Stimulated activated CD8-positive, alpha-beta memory T cell treated with anti-CD3 and anti-CD28 coated beads, Interleukin-2, amount 100 ng/mL, for 48 hours (primary cell): ENCODE data around the gene IFT27.
"Not testable (repeated sequence)": the region's sequence is repeated elsewhere in the genome, so short reads cannot be mapped to it uniquely, and the experiment has no call there.

Experiments
- DNase-seq, 2 donors: peaks; one replicate each; pipeline ENCODE4 v3.0.0-alpha.2; 2020; ENCODE audit warnings: low read depth in 2 of 2

IFT27 gene

GRCh38 chr22:36744413-36744765 is 31.5 kb downstream of the IFT27 start:
- DNase-seq: no peak

DNA sequence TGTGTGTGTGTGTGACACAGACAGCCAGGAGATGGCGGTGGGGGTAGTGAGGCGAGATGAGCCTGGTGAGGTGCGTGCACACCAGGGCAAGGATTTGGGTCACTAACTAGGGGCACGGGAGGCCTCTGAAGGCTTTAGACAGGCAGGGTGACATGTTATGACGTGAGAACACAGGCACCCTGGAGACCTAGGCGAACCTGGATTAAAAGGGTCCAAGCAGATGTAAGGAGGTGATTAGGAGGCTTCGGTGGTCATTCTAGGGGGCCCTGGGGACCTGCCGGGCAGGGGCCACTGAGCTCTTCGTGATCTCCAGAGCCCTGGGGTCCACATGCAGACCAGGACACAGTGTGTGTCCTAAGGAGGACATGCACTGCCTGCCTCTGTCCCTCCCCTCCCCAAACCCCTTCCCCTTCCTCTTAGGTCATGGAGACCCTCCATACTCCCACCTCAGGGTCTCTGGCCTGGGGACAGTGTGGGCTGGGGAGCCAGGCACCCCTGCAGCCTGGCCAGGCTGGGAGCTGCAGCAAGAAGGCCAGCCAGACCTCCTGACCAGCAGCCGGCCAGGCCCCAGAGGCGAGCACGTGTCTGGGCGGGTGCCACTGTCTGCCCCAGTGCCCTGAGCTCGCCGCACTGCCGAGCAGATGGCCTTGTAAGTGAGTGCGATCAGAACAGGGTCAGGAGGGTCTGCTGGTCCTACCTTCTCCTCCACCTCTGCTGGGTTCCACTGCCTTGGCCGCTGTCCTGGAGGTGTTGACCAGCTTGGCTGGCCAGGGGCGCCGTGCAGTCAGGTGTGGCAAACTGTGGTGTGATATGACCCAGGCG is 32.1 kb downstream of the IFT27 start:
- no peak for DNase-seq

DNA sequence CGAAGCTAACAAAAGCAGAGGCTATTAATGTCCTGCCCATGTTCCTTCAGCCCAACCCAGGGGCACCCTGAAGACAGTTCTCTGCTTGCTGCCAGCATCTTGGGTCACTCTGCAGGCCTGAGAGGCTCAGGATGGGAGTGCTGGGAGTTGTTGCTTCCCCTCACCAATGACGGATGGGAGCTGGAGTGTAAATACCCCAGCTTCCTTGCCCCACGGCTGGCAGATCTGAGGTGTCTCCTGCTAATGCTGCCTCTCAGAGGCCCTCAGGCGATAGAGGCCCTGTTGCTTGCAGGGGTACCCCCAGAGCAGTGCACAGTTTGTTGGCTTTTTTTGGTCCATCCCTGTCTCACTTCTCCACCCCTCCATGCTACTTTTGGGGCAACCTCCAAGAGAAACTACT is 32.9 kb downstream of the IFT27 start:
- DNase-seq: no peak

- DNase-seq: no peak
Observed at GRCh38 chr22:36741968-36742367, 34.0 kb downstream of the IFT27 start.

- no peak for DNase-seq
Observed at GRCh38 chr22:36741204-36741793, 34.6 kb downstream of the IFT27 start.

DNA sequence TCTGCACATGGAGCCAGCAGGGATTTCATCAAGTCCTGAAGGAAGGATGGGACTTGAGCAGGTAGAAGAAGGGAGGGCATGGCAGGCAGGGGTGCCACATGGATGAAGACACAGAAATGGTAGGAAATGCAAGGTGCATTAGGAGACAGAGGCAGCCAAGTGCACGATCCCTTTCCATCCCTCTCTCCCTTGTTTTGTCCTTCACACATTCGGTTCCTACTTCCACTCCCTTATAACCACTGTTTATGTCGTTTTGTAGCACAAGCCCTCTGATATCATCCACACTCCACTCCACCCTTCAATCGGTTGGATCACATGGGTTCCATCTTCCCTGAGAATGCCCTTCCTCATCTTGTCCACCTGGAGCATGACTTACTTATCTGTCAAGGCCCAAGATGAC is 35.2 kb downstream of the IFT27 start:
- DNase-seq: no peak

GRCh38 chr22:36739185-36739584 is 36.7 kb downstream of the IFT27 start:
- DNase-seq: no peak

DNA sequence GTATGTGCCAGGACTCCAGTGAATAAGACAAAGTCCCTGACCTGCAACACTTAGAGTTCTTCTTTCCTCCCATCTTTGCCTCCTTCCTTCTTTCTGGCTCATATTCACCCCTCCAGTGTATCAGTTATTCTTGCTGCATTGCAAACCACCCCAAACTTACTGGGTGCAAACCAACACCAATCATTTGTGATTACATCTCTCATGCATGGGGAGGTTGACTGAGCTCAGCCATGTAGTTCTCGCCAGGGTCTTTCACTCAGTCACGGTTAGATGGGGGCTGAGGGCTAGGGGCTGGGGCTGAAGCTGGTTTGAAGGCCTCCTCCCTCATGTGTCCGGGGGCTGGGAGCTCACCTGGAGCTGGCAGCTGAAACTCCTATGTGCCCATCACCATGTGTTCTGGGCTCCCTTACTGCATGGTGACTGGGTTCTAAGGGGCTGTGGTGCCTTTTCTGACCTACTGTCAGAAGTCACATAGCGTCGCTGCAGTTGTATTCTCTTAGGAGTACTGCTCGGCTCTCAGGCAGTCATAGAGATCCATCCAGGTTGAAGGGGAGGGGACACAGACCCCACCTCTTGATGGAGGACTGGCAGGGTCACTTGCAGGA is 37.4 kb downstream of the IFT27 start:
- no peak for DNase-seq

- no peak for DNase-seq
Observed at GRCh38 chr22:36737776-36738175, 38.1 kb downstream of the IFT27 start.

GRCh38 chr22:36736701-36737320 is 39.1 kb downstream of the IFT27 start:
- DNase-seq: no peak

- DNase-seq: no peak
Observed at GRCh38 chr22:36734171-36735058, 41.5 kb downstream of the IFT27 start.

DNA sequence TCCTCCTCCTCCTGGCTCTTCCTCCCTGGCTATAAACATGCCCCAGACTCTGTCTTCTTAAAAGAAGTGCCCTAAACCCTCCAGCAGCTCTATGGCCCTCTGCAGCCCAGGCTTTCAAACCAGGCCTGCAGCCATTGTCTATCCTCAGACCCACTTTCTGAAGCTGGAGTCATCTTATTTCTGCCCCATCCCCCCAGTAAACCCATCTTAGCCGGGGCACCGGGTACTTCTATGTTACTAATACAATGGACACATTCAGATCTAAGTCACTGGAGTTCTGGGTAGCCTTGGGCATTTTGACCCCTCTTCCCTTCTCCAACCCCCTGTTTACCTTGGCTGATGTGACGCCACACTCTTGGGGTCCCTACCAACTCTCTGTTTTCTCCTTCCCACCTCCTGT is 42.6 kb downstream of the IFT27 start:
- DNase-seq: no peak

DNA sequence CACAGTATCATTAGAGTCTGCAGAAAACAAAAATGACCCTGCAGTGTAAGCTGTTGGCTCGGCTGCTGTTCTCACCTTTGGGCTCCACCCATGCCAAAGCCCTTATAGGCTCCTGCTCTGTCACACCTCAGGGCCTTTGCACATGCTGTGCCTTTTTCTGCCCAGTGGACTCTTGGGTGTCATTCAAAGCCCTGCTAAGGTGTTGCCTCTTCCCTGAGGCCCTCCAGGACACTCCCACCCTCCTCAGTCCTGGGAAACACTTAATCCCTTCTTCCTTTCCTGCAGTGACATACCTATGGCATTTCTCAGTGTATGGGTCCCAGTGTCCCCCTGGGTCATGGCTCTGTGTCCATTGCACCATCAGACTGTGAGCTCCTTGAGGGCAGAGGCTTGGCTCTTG is 43.3 kb downstream of the IFT27 start:
- no peak for DNase-seq

- no peak for DNase-seq
Observed at GRCh38 chr22:36731916-36732315, 44.0 kb downstream of the IFT27 start.

GRCh38 chr22:36731321-36731720 is 44.6 kb downstream of the IFT27 start:
- DNase-seq: not testable (repeated sequence)

DNA sequence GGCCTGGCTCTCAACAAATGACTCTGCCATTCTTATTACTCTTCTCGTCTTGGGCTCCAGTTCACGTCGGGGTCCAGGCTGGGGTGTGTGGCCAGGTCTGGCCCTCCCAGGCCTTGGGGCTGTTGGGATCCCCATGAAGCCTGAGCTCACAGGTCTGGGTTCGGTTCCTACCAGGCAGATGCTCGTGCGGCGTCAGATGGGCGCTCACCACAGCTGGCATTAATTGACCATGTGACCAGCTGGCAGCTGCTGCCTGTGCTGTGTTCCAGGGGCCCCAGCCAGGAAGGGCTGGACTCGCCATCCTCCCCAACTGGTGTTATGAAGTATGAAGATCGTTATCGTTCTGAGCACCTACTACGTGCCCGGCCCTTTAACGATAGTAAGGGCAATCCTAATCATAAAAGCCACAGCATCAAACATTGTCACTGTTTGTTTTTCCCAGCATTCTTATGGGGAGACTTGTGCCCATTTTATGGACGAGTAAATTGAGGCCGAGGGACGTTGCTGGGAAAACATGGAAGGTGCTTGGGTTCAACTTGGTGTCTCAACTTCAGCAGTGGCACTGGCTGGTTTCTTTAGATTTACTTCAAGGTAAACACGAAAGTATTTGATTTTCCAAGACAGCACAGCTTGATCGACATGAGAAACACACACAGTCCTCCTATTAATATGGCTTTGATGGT is 45.6 kb downstream of the IFT27 start:
- no peak for DNase-seq

GRCh38 chr22:36729321-36729720 is 46.6 kb downstream of the IFT27 start:
- DNase-seq: no peak

GRCh38 chr22:36728505-36728904 is 47.4 kb downstream of the IFT27 start:
- no peak for DNase-seq

DNA sequence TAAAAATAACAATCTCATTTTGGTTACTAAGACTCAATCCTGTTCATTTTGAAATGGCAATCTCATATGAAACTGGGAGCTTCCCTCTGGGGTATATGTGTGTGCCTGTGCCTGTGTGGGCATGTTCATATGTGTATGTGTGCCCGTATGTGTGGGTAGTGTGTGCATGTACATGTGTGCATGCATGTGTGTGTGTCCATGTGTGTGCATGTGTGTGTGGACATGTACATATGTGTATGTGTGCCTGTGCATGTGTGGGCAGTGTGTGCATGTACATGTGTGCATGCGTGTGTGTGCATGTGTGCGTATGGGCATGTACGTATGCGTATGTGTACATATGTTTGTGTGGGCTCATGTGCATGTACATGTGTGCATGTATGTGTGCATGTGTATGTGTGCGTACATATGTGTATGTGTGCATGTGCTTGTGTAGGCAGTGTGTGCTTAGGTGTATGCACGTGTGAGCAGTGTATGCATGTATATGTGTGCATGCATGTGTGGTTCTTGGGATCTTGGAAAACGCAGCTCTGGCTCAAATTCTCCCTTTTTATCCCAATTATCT is 47.9 kb downstream of the IFT27 start:
- DNase-seq: no peak

DNA sequence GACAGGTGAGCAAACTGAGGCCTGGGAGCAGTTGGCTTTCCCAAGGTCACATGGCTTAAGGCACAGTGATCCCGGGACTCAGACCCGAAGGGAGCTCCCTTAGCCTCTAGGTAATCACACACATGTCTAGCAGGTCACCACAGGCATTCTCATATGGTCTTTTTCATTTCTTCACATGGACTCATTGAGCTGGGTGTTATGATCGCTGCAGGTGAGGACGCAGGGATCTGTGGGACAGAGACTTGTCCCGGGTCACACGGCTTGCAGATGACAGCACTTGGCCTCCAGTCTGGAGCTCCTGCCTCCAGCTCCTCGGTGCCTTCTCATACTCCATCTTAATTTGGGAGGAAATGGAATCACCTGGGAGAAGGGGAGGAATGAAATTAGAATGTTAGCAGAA is 48.8 kb downstream of the IFT27 start:
- DNase-seq: no peak

DNA sequence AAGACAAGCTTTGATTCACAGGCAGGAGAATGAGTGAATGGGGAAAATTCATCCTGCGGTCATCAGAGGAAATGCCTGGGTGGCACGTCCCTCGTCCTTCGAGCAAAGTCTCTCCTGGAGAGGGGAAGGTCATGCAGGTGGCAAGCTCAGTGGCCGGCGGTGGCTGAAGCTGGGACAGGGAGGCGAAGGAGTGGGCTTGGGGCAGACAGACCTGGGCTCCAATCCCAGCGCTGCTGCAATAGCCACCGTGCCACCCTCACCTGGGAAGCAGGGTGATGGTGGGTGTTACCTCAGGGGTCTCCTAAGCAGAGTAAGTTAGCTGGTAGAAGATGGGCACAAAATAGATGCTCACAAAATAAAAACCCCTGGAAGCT is 49.9 kb downstream of the IFT27 start:
- DNase-seq: no peak
